Lung microvascular endothelial cell (primary cell): Measurements from ENCODE around the gene MRPL51. TPM values are rescaled to one million over a fixed set of nuclear protein-coding genes. Genes with fewer than 3 reads are reported as not detected.

ENCODE experiments used
- DNase-seq, 2 donors: peaks; one replicate each; pipeline versions ENCODE4 v3.0.0 to v3.0.0-alpha.2; 2010; ENCODE audit warnings: low read depth in 2 of 2
- total RNA-seq: library from RNA; depleted of rRNA; stranded (reverse); fragments of >200 nt; gene quantifications from 2 replicates; pipeline ENCODE4 v1.2.1, GENCODE V29; 2014

The MRPL51 gene
- total RNA-seq, 1 donor from 2014 or later, result 130 TPM

GRCh38 chr12:6462234-6462995 is 30.6 kb downstream of the MRPL51 start:
- peak in 1 of 2 donors; percentile 96 for DNase-seq

- DNase-seq, result peak; percentile 45 to 72
These were observed 31.4 kb downstream of the MRPL51 start for GRCh38 chr12:6461401-6462233.

- no peak for DNase-seq
These were observed 32.2 kb downstream of the MRPL51 start for GRCh38 chr12:6460751-6461371.

GRCh38 chr12:6459004-6459337 is 34.1 kb downstream of the MRPL51 start:
- DNase-seq, result no peak

GRCh38 chr12:6458281-6459003 is 34.6 kb downstream of the MRPL51 start:
- no peak for DNase-seq

- no peak for DNase-seq
These were observed 35.7 kb downstream of the MRPL51 start for GRCh38 chr12:6457220-6457945.

GRCh38 chr12:6452944-6453630 is 40.0 kb downstream of the MRPL51 start:
- DNase-seq, result peak; percentile 31 to 77

GRCh38 chr12:6452245-6452943 is 40.7 kb downstream of the MRPL51 start:
- peak in 1 of 2 donors; percentile 52 for DNase-seq

- peak; percentile 87 to 97 for DNase-seq
These were observed 41.5 kb downstream of the MRPL51 start, which contains the start of gene TAPBPL for GRCh38 chr12:6451348-6452244. Gene TAPBPL (plus strand): TSS chr12:6452042. CDS start chr12:6452249, 207 bp downstream.

- no peak for DNase-seq
These were observed 42.2 kb downstream of the MRPL51 start for GRCh38 chr12:6450869-6451347.

GRCh38 chr12:6450091-6450868 is 42.8 kb downstream of the MRPL51 start:
- no peak for DNase-seq

GRCh38 chr12:6444704-6445688 is 48.1 kb downstream of the MRPL51 start, which contains the start of gene CD27:
Gene CD27 (plus strand): TSS chr12:6444955. CDS start chr12:6445096, 141 bp downstream.
- DNase-seq, result no peak

GRCh38 chr12:6444031-6444430 is 49.0 kb downstream of the MRPL51 start:
- no peak for DNase-seq

- DNase-seq, result no peak
These were observed 49.6 kb downstream of the MRPL51 start for GRCh38 chr12:6443361-6443983.

GRCh38 chr12:6442836-6443235 is 50.2 kb downstream of the MRPL51 start:
- no peak for DNase-seq
